WTC11 (cell line): Measurements from ENCODE around the gene IQCF5. TPM values are rescaled to one million over a fixed set of nuclear protein-coding genes. Genes with fewer than 3 reads are reported as not detected.

Source experiments
- ATAC-seq: fragments of 200-7000 bp; cut with Tn5 transposase; 2 replicates; pipeline ENCODE4 v1.10.0; 2021; ENCODE audit warnings: mild to moderate bottlenecking, moderate library complexity
- CTCF ChIA-PET: fragments of 300-600 bp; sonication (Branson Sonifier 250); formaldehyde crosslinking; loops from one replicate; lab custom pipeline; 2021; ENCODE audit warnings: antibody characterized with exemption; lab: Charles Lee
- POLR2A ChIA-PET: fragments of 350-600 bp; sonication (Branson Sonifier 250); formaldehyde crosslinking; loops from one replicate; lab custom pipeline; 2021; ENCODE audit warnings: antibody characterized with exemption; lab: Charles Lee
- DNase-seq: peaks from one replicate; pipeline ENCODE4 v3.0.0; 2021; ENCODE audit warnings: low spot score
- H3K27ac Mint-ChIP-seq: 2 replicates; pipeline ENCODE4 v1.8.0; 2021; ENCODE audit warnings: mixed read lengths
- H3K27me3 Mint-ChIP-seq: 2 replicates; pipeline ENCODE4 v1.8.0; 2021; ENCODE audit warnings: low read depth, mild to moderate bottlenecking, moderate library complexity, mixed read lengths
- H3K36me3 Mint-ChIP-seq: 2 replicates; pipeline ENCODE4 v1.8.0; 2021; ENCODE audit warnings: mixed read lengths
- H3K4me1 Mint-ChIP-seq: 2 replicates; pipeline ENCODE4 v1.8.0; 2022; ENCODE audit warnings: mixed read lengths
- H3K4me3 Mint-ChIP-seq: 2 replicates; pipeline ENCODE4 v1.8.0; 2021; ENCODE audit warnings: mild to moderate bottlenecking, moderate library complexity, mixed read lengths
- H3K9me3 Mint-ChIP-seq: 2 replicates; pipeline ENCODE4 v1.8.0; 2021; ENCODE audit warnings: mixed read lengths
- CREB1 ChIP-seq: sonication (generic); formaldehyde crosslinking; IDR thresholded peaks from 2 replicates; pipeline ENCODE4 v1.8.0; 2023; ENCODE audit warnings: mild to moderate bottlenecking, missing genetic modification reagents
- CREM ChIP-seq: sonication (generic); formaldehyde crosslinking; IDR thresholded peaks from 2 replicates; pipeline ENCODE4 v1.8.1; 2022; ENCODE audit warnings: mild to moderate bottlenecking, missing genetic modification reagents, moderate library complexity
- FOXK1 ChIP-seq: sonication (generic); formaldehyde crosslinking; IDR thresholded peaks from 2 replicates; pipeline ENCODE4 v1.8.0; 2022; ENCODE audit warnings: mild to moderate bottlenecking, moderate library complexity, missing genetic modification reagents
- NFATC4 ChIP-seq: fragments of 250-450 bp; sonication (Bioruptor Pico); IDR thresholded peaks from 2 replicates; pipeline ENCODE4 v1.9.0; 2021; ENCODE audit warnings: mild to moderate bottlenecking
- NFE2L1 ChIP-seq: sonication (generic); formaldehyde crosslinking; IDR thresholded peaks from 2 replicates; pipeline ENCODE4 v1.8.1; 2023; ENCODE audit warnings: missing genetic modification reagents
- NFYB ChIP-seq: sonication (generic); formaldehyde crosslinking; conservative IDR thresholded peaks from 2 replicates; pipeline ENCODE4 v1.8.0; 2022; ENCODE audit warnings: low read depth, missing genetic modification reagents
- NR1H2 ChIP-seq: sonication (generic); formaldehyde crosslinking; IDR thresholded peaks from 2 replicates; pipeline ENCODE4 v1.9.0; 2021; ENCODE audit warnings: mild to moderate bottlenecking, moderate library complexity, missing genetic modification reagents
- NR2C2 ChIP-seq: sonication (generic); formaldehyde crosslinking; IDR thresholded peaks from 2 replicates; pipeline ENCODE4 v1.8.0; 2022; ENCODE audit warnings: mild to moderate bottlenecking, missing genetic modification reagents
- NR3C1 ChIP-seq: sonication (generic); formaldehyde crosslinking; conservative IDR thresholded peaks from 2 replicates; pipeline ENCODE4 v1.8.1; 2023; ENCODE audit warnings: low read depth, mild to moderate bottlenecking, missing genetic modification reagents
- RELA ChIP-seq: sonication (generic); formaldehyde crosslinking; IDR thresholded peaks from 2 replicates; pipeline ENCODE4 v1.8.1; 2022; ENCODE audit warnings: missing genetic modification reagents, mild to moderate bottlenecking, borderline replicate concordance
- TCF7 ChIP-seq: sonication (generic); formaldehyde crosslinking; IDR thresholded peaks from 2 replicates; pipeline ENCODE4 v1.8.0; 2022; ENCODE audit warnings: mild to moderate bottlenecking, low read depth, missing genetic modification reagents, moderate library complexity
- TEAD4 ChIP-seq: sonication (generic); formaldehyde crosslinking; IDR thresholded peaks from 2 replicates; pipeline ENCODE4 v1.8.0; 2022; ENCODE audit warnings: mild to moderate bottlenecking, missing genetic modification reagents
- ZBTB21 ChIP-seq: sonication (generic); formaldehyde crosslinking; IDR thresholded peaks from 2 replicates; pipeline ENCODE4 v1.8.1; 2023; ENCODE audit warnings: mild to moderate bottlenecking, missing genetic modification reagents, borderline replicate concordance
- ZNF138 ChIP-seq: sonication (generic); formaldehyde crosslinking; conservative IDR thresholded peaks from 2 replicates; pipeline ENCODE4 v1.8.1; 2022; ENCODE audit warnings: mild to moderate bottlenecking, moderate library complexity, missing genetic modification reagents
- ZNF232 ChIP-seq: sonication (generic); formaldehyde crosslinking; IDR thresholded peaks from 2 replicates; pipeline ENCODE4 v1.8.0; 2022; ENCODE audit warnings: mild to moderate bottlenecking, missing genetic modification reagents
- ZNF317 ChIP-seq: sonication (generic); formaldehyde crosslinking; IDR thresholded peaks from 2 replicates; pipeline ENCODE4 v1.8.1; 2023; ENCODE audit warnings: low read depth, mild to moderate bottlenecking, moderate library complexity, missing genetic modification reagents, borderline replicate concordance
- ZNF416 ChIP-seq: fragments of 250-450 bp; sonication (Bioruptor Pico); IDR thresholded peaks from 2 replicates; pipeline ENCODE4 v1.9.0; 2021; ENCODE audit warnings: mild to moderate bottlenecking, inconsistent platforms
- total RNA-seq: library from RNA; stranded (reverse); gene quantifications from 3 replicates; pipeline ENCODE4 v1.2.3, GENCODE V29; 2021
- TF ChIP-seq, protein P1 (sequence below): sonication (generic); formaldehyde crosslinking; IDR thresholded peaks from 2 replicates; pipeline ENCODE4 v1.8.0; 2023; ENCODE audit warnings: missing genetic modification reagents
- TF ChIP-seq, protein P2 (sequence below): fragments of 250-450 bp; sonication (Bioruptor Pico); IDR thresholded peaks from 2 replicates; pipeline ENCODE4 v1.9.0; 2021; ENCODE audit warnings: moderate library complexity, mild to moderate bottlenecking, inconsistent platforms, borderline replicate concordance
- TF ChIP-seq, protein P3 (sequence below): fragments of 250-450 bp; sonication (Bioruptor Pico); IDR thresholded peaks from 2 replicates; pipeline ENCODE4 v2.1.2; 2022; ENCODE audit warnings: mild to moderate bottlenecking, moderate library complexity
- TF ChIP-seq, protein P4 (sequence below): sonication (generic); formaldehyde crosslinking; IDR thresholded peaks from 2 replicates; pipeline ENCODE4 v1.8.0; 2022; ENCODE audit warnings: mild to moderate bottlenecking, missing genetic modification reagents
- TF ChIP-seq, protein P5 (sequence below): fragments of 200-600 bp; IDR thresholded peaks from 2 replicates; pipeline ENCODE4 v1.8.0; 2022; ENCODE audit warnings: antibody characterized with exemption
- TF ChIP-seq, protein P6 (sequence below): sonication (generic); formaldehyde crosslinking; conservative IDR thresholded peaks from 2 replicates; pipeline ENCODE4 v1.8.1; 2023; ENCODE audit warnings: mild to moderate bottlenecking, low read depth, missing genetic modification reagents, moderate library complexity

Gene IQCF5
- total RNA-seq, 1 experiment from 2014 or later, result not detected

DNA sequence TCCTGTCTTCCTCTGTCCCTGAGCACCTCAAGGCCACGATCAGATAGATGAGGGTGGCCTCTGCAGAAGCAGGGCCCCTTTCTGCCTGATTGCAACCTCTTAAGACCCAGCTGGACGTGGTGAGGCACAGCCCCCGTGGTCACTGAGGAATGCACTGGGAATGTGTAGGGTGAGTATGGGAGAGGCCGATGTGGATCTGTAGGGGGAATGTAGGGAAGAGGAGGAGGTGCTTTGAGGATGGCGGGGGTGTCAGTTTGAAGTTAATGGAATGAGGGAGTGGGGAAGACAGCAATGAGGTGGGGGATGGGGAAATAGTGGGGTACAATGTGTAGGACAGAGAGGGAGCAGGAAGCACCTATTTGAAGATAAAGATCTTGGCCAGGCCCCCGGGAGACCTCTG, 785 bp upstream of the IQCF5 start:
- H3K9me3 Mint-ChIP-seq, result peaks cover 6% of the 10 kb centered on the region
- no peak for ATAC-seq
- H3K4me1 Mint-ChIP-seq, result no peaks in the 10 kb centered on the region
- H3K27me3 Mint-ChIP-seq, result no peaks in the 10 kb centered on the region; the same call in 1 of the 2 replicates
- TF ChIP-seq NFYB (no peak), TEAD4 (CRISPR knock-in tag) (no peak), TCF7 (CRISPR knock-in tag) (no peak), FOXK1 (CRISPR knock-in tag) (no peak), CREM (CRISPR knock-in tag) (no peak), CREB1 (CRISPR knock-in tag) (no peak), NR3C1 (CRISPR knock-in tag) (no peak), ZNF317 (no peak), NFE2L1 (CRISPR knock-in tag) (no peak), ZNF232 (no peak), ZBTB21 (CRISPR knock-in tag) (no peak), NR2C2 (CRISPR knock-in tag) (no peak), ZNF416 (CRISPR knock-in tag) (no peak), ZNF138 (no peak)
- TF ChIP-seq, protein P1, sequence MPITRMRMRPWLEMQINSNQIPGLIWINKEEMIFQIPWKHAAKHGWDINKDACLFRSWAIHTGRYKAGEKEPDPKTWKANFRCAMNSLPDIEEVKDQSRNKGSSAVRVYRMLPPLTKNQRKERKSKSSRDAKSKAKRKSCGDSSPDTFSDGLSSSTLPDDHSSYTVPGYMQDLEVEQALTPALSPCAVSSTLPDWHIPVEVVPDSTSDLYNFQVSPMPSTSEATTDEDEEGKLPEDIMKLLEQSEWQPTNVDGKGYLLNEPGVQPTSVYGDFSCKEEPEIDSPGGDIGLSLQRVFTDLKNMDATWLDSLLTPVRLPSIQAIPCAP (CRISPR knock-in tag), result no peak
- TF ChIP-seq, protein P2, sequence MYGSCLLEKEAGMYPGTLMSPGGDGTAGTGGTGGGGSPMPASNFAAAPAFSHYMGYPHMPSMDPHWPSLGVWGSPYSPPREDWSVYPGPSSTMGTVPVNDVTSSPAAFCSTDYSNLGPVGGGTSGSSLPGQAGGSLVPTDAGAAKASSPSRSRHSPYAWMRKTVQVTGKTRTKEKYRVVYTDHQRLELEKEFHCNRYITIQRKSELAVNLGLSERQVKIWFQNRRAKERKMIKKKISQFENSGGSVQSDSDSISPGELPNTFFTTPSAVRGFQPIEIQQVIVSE, result no peak
- TF ChIP-seq, protein P3, sequence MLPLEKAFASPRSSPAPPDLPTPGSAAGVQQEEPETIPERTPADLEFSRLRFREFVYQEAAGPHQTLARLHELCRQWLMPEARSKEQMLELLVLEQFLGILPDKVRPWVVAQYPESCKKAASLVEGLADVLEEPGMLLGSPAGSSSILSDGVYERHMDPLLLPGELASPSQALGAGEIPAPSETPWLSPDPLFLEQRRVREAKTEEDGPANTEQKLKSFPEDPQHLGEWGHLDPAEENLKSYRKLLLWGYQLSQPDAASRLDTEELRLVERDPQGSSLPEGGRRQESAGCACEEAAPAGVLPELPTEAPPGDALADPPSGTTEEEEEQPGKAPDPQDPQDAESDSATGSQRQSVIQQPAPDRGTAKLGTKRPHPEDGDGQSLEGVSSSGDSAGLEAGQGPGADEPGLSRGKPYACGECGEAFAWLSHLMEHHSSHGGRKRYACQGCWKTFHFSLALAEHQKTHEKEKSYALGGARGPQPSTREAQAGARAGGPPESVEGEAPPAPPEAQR (CRISPR knock-in tag), result no peak
- TF ChIP-seq, protein P4, sequence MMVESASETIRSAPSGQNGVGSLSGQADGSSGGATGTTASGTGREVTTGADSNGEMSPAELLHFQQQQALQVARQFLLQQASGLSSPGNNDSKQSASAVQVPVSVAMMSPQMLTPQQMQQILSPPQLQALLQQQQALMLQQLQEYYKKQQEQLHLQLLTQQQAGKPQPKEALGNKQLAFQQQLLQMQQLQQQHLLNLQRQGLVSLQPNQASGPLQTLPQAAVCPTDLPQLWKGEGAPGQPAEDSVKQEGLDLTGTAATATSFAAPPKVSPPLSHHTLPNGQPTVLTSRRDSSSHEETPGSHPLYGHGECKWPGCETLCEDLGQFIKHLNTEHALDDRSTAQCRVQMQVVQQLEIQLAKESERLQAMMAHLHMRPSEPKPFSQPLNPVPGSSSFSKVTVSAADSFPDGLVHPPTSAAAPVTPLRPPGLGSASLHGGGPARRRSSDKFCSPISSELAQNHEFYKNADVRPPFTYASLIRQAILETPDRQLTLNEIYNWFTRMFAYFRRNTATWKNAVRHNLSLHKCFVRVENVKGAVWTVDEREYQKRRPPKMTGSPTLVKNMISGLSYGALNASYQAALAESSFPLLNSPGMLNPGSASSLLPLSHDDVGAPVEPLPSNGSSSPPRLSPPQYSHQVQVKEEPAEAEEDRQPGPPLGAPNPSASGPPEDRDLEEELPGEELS (CRISPR knock-in tag), result no peak
- TF ChIP-seq, protein P5, sequence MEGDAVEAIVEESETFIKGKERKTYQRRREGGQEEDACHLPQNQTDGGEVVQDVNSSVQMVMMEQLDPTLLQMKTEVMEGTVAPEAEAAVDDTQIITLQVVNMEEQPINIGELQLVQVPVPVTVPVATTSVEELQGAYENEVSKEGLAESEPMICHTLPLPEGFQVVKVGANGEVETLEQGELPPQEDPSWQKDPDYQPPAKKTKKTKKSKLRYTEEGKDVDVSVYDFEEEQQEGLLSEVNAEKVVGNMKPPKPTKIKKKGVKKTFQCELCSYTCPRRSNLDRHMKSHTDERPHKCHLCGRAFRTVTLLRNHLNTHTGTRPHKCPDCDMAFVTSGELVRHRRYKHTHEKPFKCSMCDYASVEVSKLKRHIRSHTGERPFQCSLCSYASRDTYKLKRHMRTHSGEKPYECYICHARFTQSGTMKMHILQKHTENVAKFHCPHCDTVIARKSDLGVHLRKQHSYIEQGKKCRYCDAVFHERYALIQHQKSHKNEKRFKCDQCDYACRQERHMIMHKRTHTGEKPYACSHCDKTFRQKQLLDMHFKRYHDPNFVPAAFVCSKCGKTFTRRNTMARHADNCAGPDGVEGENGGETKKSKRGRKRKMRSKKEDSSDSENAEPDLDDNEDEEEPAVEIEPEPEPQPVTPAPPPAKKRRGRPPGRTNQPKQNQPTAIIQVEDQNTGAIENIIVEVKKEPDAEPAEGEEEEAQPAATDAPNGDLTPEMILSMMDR, result no peak
- no peak for DNase-seq
- no peak overlapping the region for H3K4me3 Mint-ChIP-seq
- no peaks in the 10 kb centered on the region for H3K36me3 Mint-ChIP-seq
- CTCF ChIA-PET, result interaction anchor here (1.4 to 1.7 kb wide), 2 partner anchors 57 to 157 kb away, joined by 3 to 7 read pairs; no protein-coding TSS in a partner anchor
- no peak overlapping the region for H3K27ac Mint-ChIP-seq
- POLR2A ChIA-PET, result interaction anchor here (0.6 kb wide), 1 partner anchor 45 kb away, joined by 3 read pairs; no protein-coding TSS in a partner anchor

DNA sequence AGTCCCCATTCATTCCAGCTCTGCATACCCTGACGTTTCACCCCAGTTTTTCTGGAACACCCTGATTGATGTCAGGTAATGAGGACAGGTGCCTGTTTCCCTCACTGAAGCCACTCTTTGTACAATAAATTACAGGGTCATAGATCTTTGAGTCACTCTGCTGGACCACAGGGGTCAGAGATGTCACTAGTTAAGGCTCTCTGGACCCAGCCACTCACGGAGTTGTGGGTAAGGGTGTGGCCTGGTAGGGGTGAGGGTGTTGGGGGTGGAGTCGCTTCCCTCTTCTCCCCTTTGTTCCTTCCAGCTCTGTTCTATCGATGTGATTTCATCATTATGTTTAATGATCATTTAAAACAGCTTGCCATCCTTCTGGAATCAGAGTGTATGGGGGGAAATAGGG, 512 bp downstream of the IQCF5 start:
- no peak overlapping the region for H3K27ac Mint-ChIP-seq
- TF ChIP-seq, protein P6, sequence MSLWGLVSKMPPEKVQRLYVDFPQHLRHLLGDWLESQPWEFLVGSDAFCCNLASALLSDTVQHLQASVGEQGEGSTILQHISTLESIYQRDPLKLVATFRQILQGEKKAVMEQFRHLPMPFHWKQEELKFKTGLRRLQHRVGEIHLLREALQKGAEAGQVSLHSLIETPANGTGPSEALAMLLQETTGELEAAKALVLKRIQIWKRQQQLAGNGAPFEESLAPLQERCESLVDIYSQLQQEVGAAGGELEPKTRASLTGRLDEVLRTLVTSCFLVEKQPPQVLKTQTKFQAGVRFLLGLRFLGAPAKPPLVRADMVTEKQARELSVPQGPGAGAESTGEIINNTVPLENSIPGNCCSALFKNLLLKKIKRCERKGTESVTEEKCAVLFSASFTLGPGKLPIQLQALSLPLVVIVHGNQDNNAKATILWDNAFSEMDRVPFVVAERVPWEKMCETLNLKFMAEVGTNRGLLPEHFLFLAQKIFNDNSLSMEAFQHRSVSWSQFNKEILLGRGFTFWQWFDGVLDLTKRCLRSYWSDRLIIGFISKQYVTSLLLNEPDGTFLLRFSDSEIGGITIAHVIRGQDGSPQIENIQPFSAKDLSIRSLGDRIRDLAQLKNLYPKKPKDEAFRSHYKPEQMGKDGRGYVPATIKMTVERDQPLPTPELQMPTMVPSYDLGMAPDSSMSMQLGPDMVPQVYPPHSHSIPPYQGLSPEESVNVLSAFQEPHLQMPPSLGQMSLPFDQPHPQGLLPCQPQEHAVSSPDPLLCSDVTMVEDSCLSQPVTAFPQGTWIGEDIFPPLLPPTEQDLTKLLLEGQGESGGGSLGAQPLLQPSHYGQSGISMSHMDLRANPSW (CRISPR knock-in tag), result no peak
- TF ChIP-seq RELA (CRISPR knock-in tag), result no peak
- no peak for TF ChIP-seq NFATC4 (CRISPR knock-in tag)
- TF ChIP-seq, protein P5, result no peak
- TF ChIP-seq NR1H2, result no peak
- TF ChIP-seq CREM (CRISPR knock-in tag), result no peak
- no peak for TF ChIP-seq TCF7 (CRISPR knock-in tag)
- no peak for TF ChIP-seq NFE2L1 (CRISPR knock-in tag)
- no peak overlapping the region for H3K4me3 Mint-ChIP-seq
- no peak for DNase-seq
- POLR2A ChIA-PET, result no interaction called here
- H3K36me3 Mint-ChIP-seq, result no peaks in the 10 kb centered on the region
- ATAC-seq, result no peak
- H3K27me3 Mint-ChIP-seq, result no peaks in the 10 kb centered on the region; the same call in 1 of the 2 replicates
- peaks cover under 1% of the 10 kb centered on the region; the same call in 1 of the 2 replicates for H3K9me3 Mint-ChIP-seq
- CTCF ChIA-PET, result interaction anchor here (0.6 to 1.9 kb wide), 3 partner anchors 55 to 905 kb away, joined by 3 to 11 read pairs (median 4); no protein-coding TSS in a partner anchor
- no peaks in the 10 kb centered on the region for H3K4me1 Mint-ChIP-seq
